Measurements from ENCODE around the gene GTSF1L. TPM values are rescaled to one million over a fixed set of nuclear protein-coding genes. Genes with fewer than 3 reads are reported as not detected.

The GTSF1L gene
- total RNA-seq, 1 donor from 2014 or later = not detected

DNA sequence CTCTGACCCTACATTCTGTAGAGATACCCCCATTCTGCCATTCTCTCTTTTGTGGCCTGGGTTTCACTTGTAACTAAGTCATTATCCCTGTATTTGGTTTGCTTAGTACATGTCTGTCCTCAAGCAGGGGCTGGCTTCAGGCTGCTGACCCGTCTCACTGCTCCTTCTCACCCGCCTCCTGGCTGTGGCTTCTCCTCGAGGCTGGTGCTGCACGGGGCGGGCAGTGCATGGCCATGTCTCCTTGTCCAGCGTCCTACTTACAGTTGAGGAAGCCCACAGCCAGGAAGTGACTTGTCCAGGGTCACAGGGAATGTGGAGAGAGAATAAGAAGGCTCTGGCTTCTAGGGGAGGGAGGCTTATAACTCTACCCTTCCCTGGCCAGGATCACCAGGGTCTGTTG, 11.3 kb downstream of the GTSF1L start:
- no peak for DNase-seq

DNA sequence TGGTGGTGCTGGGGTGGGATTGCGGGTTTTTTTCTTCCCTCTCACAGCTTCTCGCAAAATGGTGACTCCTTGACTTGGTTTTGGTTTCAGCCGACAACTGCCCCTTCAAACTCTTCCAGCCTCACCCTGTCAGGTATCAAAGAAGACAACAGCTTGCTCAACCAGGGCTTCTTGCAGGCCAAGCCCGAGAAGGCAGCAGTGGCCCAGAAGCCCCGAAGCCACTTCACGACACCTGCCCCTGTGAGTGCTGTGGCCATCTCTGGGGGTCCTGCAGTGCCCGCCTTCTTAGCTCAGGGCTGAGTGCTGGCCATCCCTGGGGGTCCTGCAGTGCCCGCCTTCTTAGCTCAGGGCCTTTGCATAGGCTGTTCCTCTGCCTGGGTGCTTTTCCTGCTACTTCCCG, 11.8 kb downstream of the GTSF1L start:
- DNase-seq = no peak

DNA sequence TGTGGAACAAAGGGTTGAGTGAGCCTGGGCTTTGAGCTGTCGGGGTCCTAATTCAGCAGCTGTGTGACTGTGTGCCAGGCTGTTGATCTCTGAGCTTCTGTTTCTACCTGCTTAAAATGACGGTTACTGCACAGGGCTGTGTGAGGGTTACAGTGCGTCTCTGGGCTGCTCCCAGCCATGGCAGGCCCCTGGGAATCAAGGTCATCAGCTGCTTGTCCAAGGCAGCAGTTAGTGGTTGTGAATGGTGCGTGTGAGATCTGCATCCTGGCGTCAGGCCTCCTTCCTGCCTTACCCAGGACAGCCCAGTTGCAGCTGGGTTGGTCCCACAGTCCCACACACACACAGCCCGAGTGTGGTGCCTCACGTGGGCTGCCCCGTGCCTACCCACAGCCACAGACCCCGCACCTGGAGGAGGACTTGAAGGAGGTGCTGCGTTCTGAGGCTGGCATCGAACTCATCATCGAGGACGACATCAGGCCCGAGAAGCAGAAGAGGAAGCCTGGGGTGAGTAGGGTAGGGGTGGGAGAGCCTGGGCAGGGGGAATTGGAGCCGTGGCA, 15.6 kb downstream of the GTSF1L start:
- DNase-seq = no peak

DNA sequence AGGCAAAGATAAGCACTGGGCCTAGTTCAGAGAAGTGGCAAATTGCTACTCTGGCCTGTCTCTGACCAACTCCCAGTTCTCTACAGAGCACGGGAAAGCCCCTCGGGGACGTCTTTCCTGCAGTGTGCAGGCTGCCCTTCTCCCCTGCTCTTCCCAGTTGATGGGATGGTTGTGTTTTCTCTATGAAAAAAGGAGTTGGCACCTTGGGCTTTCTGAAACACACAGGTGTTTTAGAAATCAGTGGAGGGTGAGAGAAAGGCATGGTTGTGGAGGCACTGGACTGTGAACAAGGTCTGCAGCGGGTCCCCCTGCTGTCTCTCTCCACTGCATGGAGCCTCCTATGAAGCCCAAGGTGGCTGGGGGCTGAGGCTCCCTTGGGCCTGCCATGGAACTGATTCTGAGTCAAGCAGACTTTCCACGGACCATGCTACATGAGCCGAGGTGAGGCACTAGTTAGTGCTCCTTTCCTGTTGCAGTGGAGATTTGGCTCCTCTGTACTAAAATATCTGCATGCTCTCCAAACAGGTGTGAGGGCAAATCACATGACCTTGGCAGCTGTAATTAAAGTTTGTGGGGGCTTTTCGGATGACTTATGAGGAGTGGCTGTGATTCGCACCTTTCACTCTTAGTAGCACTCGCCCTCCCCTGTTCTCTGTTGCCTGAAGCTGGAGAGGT, 16.3 kb downstream of the GTSF1L start:
- DNase-seq = no peak

DNA sequence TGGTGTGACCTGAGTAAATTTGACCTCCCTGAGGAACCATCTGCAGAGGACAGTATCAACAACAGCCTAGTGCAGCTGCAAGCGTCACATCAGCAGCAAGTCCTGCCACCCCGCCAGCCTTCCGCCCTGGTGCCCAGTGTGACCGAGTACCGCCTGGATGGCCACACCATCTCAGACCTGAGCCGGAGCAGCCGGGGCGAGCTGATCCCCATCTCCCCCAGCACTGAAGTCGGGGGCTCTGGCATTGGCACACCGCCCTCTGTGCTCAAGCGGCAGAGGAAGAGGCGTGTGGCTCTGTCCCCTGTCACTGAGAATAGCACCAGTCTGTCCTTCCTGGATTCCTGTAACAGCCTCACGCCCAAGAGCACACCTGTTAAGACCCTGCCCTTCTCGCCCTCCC, 24.3 kb downstream of the GTSF1L start:
- DNase-seq = no peak

DNA sequence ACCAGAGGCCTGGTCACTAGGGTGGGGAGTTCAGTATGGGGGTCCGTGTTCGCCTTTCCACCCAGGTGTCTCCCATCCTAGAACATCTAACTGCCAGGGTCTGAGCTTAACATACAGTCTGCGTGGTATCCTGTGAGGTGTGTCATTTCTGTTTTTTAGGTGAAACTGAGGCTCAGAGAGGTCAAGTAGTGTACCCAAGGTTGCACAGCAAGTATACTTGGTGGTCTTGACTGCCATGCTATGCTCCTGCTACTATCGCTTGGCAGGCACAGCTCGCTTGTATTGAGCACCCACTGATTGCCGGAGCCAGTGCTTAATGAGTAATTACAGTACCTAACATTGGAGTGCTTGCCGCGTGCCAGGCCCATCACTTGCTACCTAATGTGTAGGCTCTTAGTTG, 26.2 kb downstream of the GTSF1L start:
- no peak for DNase-seq

DNA sequence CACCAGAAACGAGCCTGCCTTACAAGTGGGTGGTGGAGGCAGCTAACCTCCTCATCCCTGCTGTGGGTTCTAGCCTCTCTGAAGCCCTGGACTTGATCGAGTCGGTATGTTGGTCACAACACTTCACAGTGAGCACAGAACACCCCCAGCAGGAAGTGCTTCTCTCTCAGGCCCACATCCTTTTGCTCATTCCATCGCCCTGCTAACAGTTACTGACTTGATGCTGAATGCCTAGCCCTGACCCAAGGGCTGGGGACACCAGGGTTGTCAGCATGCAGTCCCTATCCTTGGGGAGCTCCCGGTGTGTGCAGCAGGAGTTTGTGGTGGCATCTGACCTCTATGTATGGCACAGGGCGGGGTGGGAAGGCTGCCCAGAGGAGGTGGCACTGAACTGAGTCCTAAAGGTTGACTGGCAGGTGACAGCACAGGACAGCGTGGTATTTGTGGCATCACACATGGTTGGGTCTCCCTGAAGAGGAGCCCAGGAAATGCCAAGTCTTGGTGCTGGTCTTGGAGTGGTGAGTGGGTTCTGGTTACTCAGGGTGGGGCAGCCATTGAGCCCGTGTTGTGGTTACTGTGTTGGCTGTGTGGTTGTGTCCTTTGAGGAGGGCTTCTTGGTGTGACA, 26.7 kb downstream of the GTSF1L start:
- DNase-seq = no peak

DNA sequence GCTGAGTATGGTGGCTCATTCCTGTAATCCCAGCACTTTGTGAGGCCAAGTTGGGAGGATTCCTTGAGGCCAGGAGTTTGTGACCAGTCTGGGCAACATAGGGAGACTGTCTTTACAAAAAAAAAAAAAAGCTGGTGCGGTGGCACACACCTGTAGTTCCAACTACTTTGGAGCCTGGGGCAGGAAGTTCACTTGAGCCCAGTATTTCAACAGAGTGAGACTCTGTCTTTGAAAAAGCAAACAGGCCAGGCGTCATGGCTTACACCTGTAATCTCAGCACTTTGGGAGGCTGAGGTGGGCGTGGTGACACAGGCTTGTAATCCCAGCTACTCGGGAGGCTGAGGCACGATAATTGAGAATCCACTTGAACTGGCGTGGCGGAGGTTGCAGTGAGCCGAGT, 31.2 kb downstream of the GTSF1L start:
- DNase-seq = no peak

DNA sequence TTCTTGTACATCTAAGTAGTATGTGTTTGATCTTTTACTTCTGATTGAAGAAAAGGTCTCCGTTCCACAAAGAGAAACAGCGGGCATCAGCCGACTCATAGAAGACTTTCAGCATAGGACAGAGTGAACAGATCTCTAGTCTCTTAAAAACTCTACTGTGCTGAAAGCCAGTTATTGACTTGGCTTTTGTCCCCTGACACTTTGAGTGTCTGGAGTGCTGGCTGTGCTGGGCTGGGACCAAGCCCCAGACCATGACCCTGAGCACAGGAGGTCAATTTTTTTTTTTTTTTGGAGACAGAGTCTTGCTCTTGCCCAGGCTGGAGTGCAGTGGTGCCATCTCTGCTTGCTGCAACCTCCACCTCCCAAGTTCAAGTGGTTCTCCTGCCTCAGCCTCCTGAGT, 32.0 kb downstream of the GTSF1L start:
- no peak for DNase-seq

DNA sequence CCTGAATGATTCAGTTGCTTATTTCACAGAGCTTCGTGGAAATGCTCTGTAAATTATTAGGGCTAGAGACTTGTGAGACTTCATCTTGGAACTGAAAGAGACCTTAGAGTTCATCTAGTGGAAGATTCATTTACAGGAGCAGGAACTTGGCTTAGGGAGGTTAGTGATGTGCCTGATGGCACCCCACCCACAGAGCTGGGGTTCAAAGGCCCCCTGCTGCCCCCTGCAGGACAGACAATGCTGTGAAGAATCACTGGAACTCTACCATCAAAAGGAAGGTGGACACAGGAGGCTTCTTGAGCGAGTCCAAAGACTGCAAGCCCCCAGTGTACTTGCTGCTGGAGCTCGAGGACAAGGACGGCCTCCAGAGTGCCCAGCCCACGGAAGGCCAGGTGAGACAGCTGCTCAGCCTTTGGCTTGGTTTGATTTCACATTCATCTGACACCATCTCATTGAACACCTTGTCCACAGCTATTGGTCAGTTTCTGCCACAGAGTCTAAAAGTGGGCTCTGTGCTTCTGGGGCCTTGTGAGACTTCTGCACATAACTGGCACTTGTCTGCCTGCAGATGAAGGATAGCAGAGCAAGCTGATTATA, 34.8 kb downstream of the GTSF1L start:
- no peak for DNase-seq

DNA sequence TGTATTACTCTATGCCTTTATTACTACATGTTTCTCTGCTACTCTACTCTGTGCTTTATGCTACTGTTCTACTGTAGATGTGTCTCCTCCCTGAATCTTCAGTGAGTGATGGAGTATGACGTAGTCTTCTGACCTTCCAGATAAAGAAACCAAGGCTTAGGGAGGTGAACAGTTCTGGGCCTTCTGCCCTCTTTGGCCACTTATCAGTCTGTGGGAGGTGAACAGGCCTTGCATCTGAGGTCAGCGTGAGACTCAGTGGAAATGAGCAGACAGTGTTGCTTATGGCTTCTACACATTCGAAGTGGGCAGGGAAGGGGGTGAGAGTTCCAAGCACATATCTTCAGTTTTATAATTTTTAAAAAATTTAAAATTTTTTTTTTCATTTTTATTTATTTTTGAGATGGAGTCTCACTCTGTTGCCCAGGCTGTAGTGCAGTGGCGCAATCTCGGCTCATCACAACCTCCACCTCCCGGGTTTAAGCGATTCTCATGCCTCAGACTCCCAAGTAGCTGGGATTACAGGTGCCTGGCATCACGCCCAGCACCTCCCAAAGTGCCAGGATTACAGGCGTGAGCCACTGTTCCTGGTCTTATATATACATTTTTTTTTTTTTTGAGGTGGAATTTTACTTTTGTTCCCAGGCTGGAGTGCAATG, 35.7 kb downstream of the GTSF1L start:
- DNase-seq = no peak

DNA sequence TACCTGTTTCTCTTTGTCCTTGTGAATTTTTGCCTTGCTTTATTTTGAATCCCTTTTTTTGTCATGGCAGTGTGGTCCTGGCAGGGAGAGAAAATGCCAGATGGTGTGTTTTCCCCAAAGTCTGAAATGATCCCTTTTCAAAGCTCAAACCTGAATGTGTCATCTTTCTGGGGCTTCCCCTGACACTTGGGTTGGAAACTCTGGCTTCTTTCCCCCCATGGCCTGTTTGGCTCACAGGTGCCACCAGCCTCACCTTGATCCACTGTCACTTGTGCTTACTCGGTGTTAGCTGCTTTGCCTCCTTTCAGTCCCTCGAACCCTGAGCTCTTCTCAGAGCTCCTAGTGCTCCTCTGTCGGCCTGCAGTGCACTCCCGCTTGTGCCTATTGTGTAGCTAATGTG, 37.6 kb downstream of the GTSF1L start:
- no peak for DNase-seq

DNA sequence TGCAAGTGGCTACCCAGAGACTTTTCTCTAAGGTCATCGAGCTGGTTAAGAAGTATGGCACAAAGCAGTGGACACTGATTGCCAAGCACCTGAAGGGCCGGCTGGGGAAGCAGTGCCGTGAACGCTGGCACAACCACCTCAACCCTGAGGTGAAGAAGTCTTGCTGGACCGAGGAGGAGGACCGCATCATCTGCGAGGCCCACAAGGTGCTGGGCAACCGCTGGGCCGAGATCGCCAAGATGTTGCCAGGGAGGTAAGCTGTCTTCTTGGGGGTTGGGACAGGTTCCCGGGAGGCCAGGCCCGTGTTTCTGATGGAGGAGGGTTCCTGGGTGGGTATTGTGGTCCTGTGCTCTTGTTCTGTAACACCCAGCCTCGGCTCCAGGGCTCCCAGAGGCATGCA, 40.0 kb downstream of the GTSF1L start:
- no peak for DNase-seq

DNA sequence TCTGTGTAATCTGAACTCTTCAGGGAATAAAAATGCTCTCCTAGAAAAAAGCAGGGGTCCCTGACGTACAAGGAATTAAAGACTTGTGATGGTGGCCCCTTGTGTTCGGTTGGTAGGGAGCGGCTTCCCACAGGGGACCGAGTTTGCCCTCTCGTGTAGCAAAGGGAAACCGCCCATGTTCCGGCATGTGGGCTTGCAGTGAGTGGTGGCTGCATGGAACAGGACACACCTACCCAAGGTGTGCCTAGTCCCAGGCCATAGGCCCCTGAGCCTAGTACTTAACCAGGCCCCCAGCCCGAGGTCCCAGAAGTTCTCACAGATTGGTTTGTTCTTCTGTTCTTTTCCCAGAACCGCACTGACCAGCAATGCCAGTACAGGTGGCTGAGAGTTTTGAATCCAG, 44.4 kb downstream of the GTSF1L start:
- DNase-seq = no peak

DNA sequence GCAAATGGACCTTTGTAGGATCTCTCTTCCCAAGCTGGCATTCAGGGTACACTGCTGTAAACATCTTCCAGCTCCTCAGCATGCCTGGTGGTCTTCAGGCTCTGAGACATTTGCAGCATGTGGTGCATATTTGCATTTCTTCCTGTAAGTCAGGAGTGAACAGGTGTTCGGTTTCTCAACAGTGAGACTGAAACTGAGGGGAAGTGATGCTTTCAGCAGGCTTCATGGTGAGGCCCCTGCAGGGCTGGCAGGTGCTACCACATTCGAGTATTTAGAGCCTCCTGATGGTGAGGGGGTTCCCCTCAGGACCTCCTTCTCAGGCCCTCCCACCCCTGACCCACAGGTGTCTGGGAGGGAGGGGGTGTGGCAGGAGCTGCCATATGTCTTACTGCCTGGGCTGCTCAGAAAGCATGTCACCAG, 44.8 kb downstream of the GTSF1L start:
- DNase-seq = no peak

DNA sequence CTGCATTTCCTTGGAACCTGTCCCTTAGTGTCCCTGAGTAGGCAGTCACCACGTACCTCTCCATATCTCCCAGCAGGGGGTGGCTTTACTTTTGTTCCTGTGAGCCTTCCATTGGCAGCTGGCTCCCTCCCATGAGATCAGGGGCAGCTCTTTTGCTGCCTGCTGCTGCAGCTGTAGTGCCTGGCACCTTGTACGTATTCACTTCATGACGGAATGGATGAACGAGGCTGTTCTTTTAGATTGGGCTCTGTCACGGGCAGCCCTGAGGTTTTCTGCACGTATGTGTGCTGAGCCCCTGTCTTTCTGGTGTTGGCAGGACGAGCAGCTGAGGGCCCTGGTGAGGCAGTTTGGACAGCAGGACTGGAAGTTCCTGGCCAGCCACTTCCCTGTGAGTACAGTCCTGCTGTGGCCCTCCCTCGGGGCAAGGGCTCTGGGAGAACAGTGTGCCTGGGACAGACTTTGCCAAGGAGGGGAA, 45.3 kb downstream of the GTSF1L start:
- DNase-seq = no peak

DNA sequence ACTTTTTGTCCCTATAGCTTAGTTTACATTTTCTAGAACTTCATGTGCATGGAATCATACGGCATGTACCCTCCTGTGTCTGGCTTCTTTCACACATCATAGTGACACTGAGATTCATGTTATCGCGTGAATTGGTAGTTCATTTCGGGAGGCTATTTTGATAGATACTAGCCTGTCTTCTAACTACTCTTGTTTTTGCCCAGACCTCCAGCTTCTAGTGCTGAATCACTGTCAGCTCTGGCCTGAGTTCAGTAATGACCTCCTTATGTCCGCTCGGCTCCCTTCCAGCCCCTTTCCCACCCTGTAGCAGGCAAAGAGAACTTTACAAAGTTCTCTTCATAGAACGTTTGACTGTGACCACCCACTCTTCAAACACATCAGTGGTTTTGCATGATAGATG, 45.8 kb downstream of the GTSF1L start:
- DNase-seq = no peak

DNA sequence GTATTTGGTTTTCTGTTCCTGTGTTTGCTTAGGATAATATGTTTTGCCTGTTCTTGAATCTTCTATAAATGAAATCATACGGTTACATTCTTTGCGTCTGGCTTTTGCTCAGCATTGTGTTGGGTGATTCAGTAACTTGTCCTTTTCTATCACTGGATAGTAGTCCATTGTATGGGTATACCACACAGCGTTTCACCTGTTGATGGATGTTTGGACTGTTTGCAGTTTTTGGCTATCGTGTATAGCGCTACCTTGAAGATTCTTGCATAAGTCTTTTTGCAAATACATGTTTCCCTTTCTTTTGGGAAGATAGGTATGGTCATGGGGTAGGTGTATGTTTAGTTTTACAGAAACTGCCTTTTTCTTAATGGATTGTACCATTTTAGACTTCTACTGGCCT, 50.4 kb downstream of the GTSF1L start:
- no peak for DNase-seq

Other genes starting within 250 kb of the GTSF1L start
- 10.1 TPM for gene L3MBTL1, start 219.3 kb downstream of the GTSF1L start, total RNA-seq
- gene SGK2, start 168.0 kb downstream of the GTSF1L start, total RNA-seq = 8.3 TPM
- gene IFT52, start 136.1 kb downstream of the GTSF1L start, total RNA-seq = 37.3 TPM
- 4.2 TPM for gene MYBL2, start 59.9 kb downstream of the GTSF1L start, total RNA-seq
- gene TOX2, start 187.8 kb upstream of the GTSF1L start, total RNA-seq = 0.89 TPM

All from skin of body (tissue), 2 donors.